Activated T-cell treated with anti-CD3 and anti-CD28 coated beads, Interleukin-2, amount 50 U/mL, for 4 hours (primary cell): ENCODE data around the gene DNASE1L1. TPM values are rescaled to one million over a fixed set of nuclear protein-coding genes. Genes with fewer than 3 reads are reported as not detected.
"Not testable (repeated sequence)": the region's sequence is repeated elsewhere in the genome, so short reads cannot be mapped to it uniquely, and the experiment has no call there.

Experiments
- ATAC-seq, 2 donors: fragments of 200-7000 bp; cut with Tn5 transposase; one replicate each; pipeline ENCODE4 v1.10.0; 2021
- DNase-seq: peaks from one replicate; pipeline ENCODE4 v3.0.0-alpha.2; 2020
- H3K27me3 Mint-ChIP-seq: one replicate; pipeline ENCODE4 v1.8.0; 2021; ENCODE audit warnings: low read depth, mixed read lengths
- H3K36me3 Mint-ChIP-seq: one replicate; pipeline ENCODE4 v1.8.0; 2022; ENCODE audit warnings: mixed read lengths; ENCODE audit not compliant: insufficient read depth
- H3K4me1 Mint-ChIP-seq: one replicate; pipeline ENCODE4 v1.8.0; 2021; ENCODE audit warnings: low read depth, mixed read lengths
- H3K4me3 Mint-ChIP-seq: one replicate; pipeline ENCODE4 v1.8.0; 2021; ENCODE audit warnings: mild to moderate bottlenecking, moderate library complexity, mixed read lengths
- H3K9me3 Mint-ChIP-seq: one replicate; pipeline ENCODE4 v1.8.0; 2021; ENCODE audit warnings: mixed read lengths
- total RNA-seq, 3 donors: library from RNA; stranded (reverse); gene quantifications; one replicate each; pipeline ENCODE4 v1.2.1, GENCODE V29; 2021

Gene DNASE1L1
- total RNA-seq, 3 donors from 2014 or later, result 4.0 to 7.3 (median 5.1) TPM

GRCh38 chrX:154388649-154389048 is 20.4 kb downstream of the DNASE1L1 start:
- not testable (repeated sequence) for DNase-seq, H3K27me3 Mint-ChIP-seq, H3K4me1 Mint-ChIP-seq, H3K36me3 Mint-ChIP-seq, H3K9me3 Mint-ChIP-seq, H3K4me3 Mint-ChIP-seq
- peak; percentile 29 to 31 for ATAC-seq

- H3K4me3 Mint-ChIP-seq, DNase-seq, H3K36me3 Mint-ChIP-seq: not testable (repeated sequence)
These were observed 21.0 kb downstream of the DNASE1L1 start for GRCh38 chrX:154388094-154388493.

GRCh38 chrX:154384284-154384892 is 24.7 kb downstream of the DNASE1L1 start:
- H3K27me3 Mint-ChIP-seq, result no peaks in the 10 kb centered on the region
- peaks cover 2% of the 10 kb centered on the region for H3K4me1 Mint-ChIP-seq
- peaks cover 2% of the 10 kb centered on the region for H3K36me3 Mint-ChIP-seq
- DNase-seq (no peak), ATAC-seq (no peak)
- no peaks in the 10 kb centered on the region for H3K9me3 Mint-ChIP-seq
- no peak overlapping the region for H3K4me3 Mint-ChIP-seq

More at GRCh38 chrX:154388094-154388493, 21.0 kb downstream of the DNASE1L1 start:
- not testable (repeated sequence) for H3K4me1 Mint-ChIP-seq, H3K27me3 Mint-ChIP-seq, H3K9me3 Mint-ChIP-seq
- peak; percentile 28 to 33 for ATAC-seq

GRCh38 chrX:154383359-154384283 is 25.4 kb downstream of the DNASE1L1 start:
- Mint-ChIP-seq H3K9me3 (no peaks in the 10 kb centered on the region), H3K4me1 (peaks cover 2% of the 10 kb centered on the region), H3K4me3 (no peak overlapping the region), H3K27me3 (no peaks in the 10 kb centered on the region), H3K36me3 (peaks cover 2% of the 10 kb centered on the region)
- DNase-seq (no peak), ATAC-seq (no peak)

GRCh38 chrX:154382483-154383069 is 26.5 kb downstream of the DNASE1L1 start:
- Mint-ChIP-seq H3K36me3 (peaks cover 2% of the 10 kb centered on the region), H3K9me3 (no peaks in the 10 kb centered on the region), H3K4me3 (no peak overlapping the region), H3K27me3 (no peaks in the 10 kb centered on the region), H3K4me1 (peaks cover 4% of the 10 kb centered on the region)
- no peak for DNase-seq
- no peak for ATAC-seq

GRCh38 chrX:154381271-154381670 is 27.8 kb downstream of the DNASE1L1 start:
- no peaks in the 10 kb centered on the region for H3K27me3 Mint-ChIP-seq
- peaks cover 2% of the 10 kb centered on the region for H3K36me3 Mint-ChIP-seq
- H3K4me3 Mint-ChIP-seq, result no peak overlapping the region

GRCh38 chrX:154380787-154381186 is 28.3 kb downstream of the DNASE1L1 start:
- peaks cover 8% of the 10 kb centered on the region for H3K4me1 Mint-ChIP-seq
- H3K27me3 Mint-ChIP-seq, result no peaks in the 10 kb centered on the region

More at GRCh38 chrX:154381271-154381670, 27.8 kb downstream of the DNASE1L1 start:
- DNase-seq (no peak), ATAC-seq (no peak)
- peaks cover 8% of the 10 kb centered on the region for H3K4me1 Mint-ChIP-seq
- H3K9me3 Mint-ChIP-seq, result no peaks in the 10 kb centered on the region

GRCh38 chrX:154380153-154380552 is 28.9 kb downstream of the DNASE1L1 start:
- DNase-seq, result no peak
- ATAC-seq, result no peak
- H3K4me3 Mint-ChIP-seq, result peak overlapping the region; percentile 90
- H3K36me3 Mint-ChIP-seq, result peaks cover 2% of the 10 kb centered on the region
- no peaks in the 10 kb centered on the region for H3K27me3 Mint-ChIP-seq
- no peaks in the 10 kb centered on the region for H3K9me3 Mint-ChIP-seq
- peaks cover 9% of the 10 kb centered on the region for H3K4me1 Mint-ChIP-seq

More at GRCh38 chrX:154380787-154381186, 28.3 kb downstream of the DNASE1L1 start:
- peak overlapping the region; percentile 90 for H3K4me3 Mint-ChIP-seq
- DNase-seq (no peak), ATAC-seq (no peak)
- no peaks in the 10 kb centered on the region for H3K9me3 Mint-ChIP-seq
- peaks cover 2% of the 10 kb centered on the region for H3K36me3 Mint-ChIP-seq

- Mint-ChIP-seq H3K36me3 (peaks cover 2% of the 10 kb centered on the region), H3K4me1 (peaks cover 13% of the 10 kb centered on the region), H3K4me3 (peak overlapping the region; percentile 90), H3K9me3 (no peaks in the 10 kb centered on the region), H3K27me3 (no peaks in the 10 kb centered on the region)
- ATAC-seq (no peak), DNase-seq (no peak)
These were observed 29.5 kb downstream of the DNASE1L1 start for GRCh38 chrX:154379569-154379951.

- peak; percentile 94 for DNase-seq
- peak; percentile 85 for ATAC-seq
- H3K9me3 Mint-ChIP-seq, result no peaks in the 10 kb centered on the region
- H3K36me3 Mint-ChIP-seq, result peaks cover 2% of the 10 kb centered on the region
- H3K4me3 Mint-ChIP-seq, result peak within 1 kb of the TSS; percentile 90
- H3K27me3 Mint-ChIP-seq, result no peaks in the 10 kb centered on the region
- H3K4me1 Mint-ChIP-seq, result peaks cover 13% of the 10 kb centered on the region
These were observed 30.1 kb downstream of the DNASE1L1 start, which contains the start of gene EMD for GRCh38 chrX:154378799-154379568. TSS of gene EMD (plus strand) at chrX:154379295. CDS start at chrX:154379485, 190 bp downstream.

- ATAC-seq, result peak; percentile 1
- DNase-seq, result no peak
- no peaks in the 10 kb centered on the region for H3K9me3 Mint-ChIP-seq
These were observed 30.8 kb downstream of the DNASE1L1 start for GRCh38 chrX:154378059-154378798.

GRCh38 chrX:154376774-154377173 is 32.3 kb downstream of the DNASE1L1 start:
- ATAC-seq, result no peak

More at GRCh38 chrX:154378059-154378798, 30.8 kb downstream of the DNASE1L1 start:
- H3K4me3 Mint-ChIP-seq, result peak overlapping the region; percentile 63
- peaks cover 16% of the 10 kb centered on the region for H3K4me1 Mint-ChIP-seq
- peaks cover 2% of the 10 kb centered on the region for H3K36me3 Mint-ChIP-seq
- H3K27me3 Mint-ChIP-seq, result no peaks in the 10 kb centered on the region

GRCh38 chrX:154375156-154375504 is 33.9 kb downstream of the DNASE1L1 start:
- H3K4me3 Mint-ChIP-seq, result no peak overlapping the region
- DNase-seq, result no peak
- H3K36me3 Mint-ChIP-seq, result peaks cover 2% of the 10 kb centered on the region
- H3K27me3 Mint-ChIP-seq, result no peaks in the 10 kb centered on the region
- no peak for ATAC-seq
- no peaks in the 10 kb centered on the region for H3K9me3 Mint-ChIP-seq
- peaks cover 23% of the 10 kb centered on the region for H3K4me1 Mint-ChIP-seq

More at GRCh38 chrX:154376774-154377173, 32.3 kb downstream of the DNASE1L1 start:
- peaks cover 2% of the 10 kb centered on the region for H3K36me3 Mint-ChIP-seq
- no peak for DNase-seq
- H3K4me3 Mint-ChIP-seq, result no peak overlapping the region
- no peaks in the 10 kb centered on the region for H3K9me3 Mint-ChIP-seq
- H3K4me1 Mint-ChIP-seq, result peaks cover 25% of the 10 kb centered on the region
- no peaks in the 10 kb centered on the region for H3K27me3 Mint-ChIP-seq
